GDM1 (cell line): ENCODE measurements around the gene LTV1.

Source experiments
- DNase-seq: peaks from one replicate; lab custom pipeline; 2025; lab: John Stamatoyannopoulos, UW

The LTV1 gene

DNA sequence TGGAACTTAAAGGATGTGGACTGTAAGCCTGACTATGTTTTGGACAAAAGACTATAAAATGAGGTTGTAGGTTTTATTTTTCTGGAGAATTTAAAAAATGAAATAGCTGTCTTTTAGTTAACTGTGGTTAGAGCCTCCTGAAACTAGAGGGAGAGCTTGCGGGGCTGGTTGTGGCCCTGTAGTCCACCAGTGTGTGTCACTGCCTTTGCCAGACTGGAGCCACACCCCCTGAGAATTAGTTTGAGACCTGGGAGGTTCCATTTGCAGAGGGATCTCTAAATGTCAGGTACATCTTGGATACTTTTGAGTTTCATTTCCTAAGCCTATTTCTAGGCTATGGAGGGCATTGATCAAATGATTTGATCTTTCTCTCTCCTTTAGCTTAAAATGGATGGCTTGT is 42.0 kb downstream of the LTV1 start:
- DNase-seq = no peak

DNA sequence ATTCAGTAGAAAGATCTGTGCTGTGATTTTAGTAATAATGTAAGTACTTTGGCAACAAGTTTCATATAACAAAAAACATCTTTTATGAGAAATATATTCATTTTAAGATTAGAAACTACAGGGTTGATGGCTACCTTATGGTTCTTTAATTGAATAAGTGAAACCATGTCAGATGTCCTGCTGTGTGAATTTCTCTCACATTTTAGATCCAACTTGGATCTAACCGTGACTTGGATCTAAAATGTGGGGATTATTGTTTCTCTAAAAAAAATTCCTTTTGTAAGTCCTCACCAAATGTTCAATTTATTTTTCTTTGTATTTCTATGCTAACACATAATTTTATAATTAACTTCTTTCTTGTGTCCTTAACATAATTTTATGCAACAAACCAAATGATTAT is 51.5 kb downstream of the LTV1 start:
- DNase-seq = no peak

DNA sequence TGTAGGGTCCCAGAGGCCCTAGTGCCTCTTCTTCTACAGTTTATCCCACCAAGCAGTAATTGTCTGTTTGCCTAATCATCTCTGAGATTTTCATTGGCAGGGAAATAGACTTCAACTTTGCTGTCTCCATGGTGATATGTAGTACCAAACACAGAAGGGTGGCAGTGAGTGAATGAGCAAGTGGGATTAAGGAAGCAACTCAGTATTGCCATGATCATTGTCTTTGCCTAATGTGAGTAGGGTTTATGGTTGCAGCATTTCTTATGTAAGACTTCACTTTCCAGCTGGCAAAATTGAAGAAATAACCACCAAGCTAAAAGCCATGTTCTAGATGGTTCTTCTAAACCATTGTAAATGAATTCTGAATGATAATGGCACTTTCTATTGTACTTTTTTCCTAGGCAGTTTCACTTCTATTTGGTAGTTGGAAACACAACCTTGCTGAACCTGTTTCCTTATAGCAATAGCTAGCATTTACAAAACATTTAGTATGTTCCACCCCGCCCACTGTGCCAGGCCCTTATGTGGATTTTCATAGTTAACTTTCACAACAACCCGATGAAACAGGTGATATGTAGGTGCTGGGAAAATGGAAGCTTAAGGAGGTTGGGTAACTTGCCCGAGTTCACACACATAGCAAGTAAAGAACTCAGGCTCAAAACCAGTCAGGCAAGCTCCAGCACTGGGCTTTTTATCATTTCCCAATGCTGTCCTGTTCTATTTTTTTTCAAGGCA is 53.2 kb downstream of the LTV1 start:
- no peak for DNase-seq

DNA sequence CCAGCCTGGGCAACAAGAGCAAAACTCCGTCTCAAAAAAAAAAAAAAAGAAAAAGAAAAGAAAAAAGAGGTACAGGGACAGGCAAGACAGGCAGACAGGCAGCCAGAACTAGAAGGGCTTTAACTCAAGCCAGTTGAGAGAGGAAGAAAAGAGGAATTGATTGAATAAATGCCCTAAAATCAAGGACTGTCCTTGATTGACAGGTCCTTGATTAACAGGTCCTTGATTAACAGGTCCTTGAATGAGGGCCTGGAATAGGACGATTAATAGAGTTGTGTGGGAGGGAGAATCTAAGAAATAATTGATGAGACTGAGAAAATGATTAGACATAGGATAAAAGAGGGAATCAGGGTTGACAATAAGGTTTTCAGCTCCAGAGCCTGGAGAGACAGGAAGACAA is 57.2 kb downstream of the LTV1 start:
- DNase-seq = no peak

DNA sequence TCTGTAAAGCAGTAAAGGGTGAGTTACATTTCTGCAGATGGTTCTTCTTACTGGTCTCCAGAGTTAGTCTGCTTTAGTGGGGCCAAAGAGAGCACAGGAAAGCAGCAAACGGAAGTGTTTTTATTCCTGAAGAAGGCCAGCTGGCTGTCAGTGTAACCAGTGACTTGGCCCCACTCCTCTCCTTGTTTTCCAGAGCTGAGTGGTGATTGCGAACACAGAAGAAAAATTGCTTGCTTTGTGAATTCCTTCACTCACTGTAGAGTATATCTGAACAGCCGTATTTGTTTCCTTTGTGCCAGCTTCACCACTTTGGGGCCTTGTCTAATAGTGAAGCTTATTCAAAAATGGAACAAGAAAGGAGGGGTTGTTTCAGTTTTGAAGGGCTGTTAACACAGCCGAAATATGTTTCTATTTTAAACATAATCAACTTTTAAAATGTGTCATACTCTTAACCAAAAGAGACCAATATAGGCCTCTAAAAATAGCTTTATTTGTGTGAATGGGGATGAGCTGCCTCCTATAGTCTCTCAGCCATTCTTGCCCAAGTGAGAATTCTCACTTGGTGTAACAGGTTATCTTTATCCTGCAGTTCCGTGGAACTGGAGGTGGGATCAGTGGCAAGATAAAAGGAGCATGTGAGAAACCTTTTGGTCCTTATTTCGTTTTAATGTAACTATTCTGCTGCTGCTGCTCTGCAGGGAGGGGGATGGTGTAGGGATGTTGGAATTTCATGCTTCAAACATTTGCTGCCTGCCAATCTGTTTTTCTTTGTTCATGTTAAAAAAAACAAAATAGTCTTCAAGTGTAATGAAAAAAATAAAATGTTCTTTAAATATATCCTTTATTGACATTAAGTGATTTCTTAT is 59.0 kb downstream of the LTV1 start:
- no peak for DNase-seq

DNA sequence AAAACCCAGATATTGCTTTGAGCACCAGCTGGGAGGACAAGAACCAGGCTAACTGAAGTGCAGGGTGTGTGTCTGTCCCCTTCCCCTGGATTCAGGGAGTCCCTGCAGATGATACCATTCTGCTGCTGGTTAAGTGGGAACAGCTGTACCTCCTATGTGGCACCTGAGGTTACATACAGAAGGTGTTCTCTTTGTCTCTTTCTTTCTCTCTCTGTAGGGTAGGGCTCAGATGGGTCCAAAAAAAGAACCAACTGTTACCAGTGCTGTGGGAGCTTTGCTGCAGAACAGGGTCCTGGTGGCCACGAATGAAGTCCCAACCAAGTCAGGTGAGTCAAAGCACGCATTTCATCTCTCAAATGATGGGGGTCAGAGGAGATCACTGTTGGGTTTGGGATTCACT is 59.7 kb downstream of the LTV1 start:
- no peak for DNase-seq

DNA sequence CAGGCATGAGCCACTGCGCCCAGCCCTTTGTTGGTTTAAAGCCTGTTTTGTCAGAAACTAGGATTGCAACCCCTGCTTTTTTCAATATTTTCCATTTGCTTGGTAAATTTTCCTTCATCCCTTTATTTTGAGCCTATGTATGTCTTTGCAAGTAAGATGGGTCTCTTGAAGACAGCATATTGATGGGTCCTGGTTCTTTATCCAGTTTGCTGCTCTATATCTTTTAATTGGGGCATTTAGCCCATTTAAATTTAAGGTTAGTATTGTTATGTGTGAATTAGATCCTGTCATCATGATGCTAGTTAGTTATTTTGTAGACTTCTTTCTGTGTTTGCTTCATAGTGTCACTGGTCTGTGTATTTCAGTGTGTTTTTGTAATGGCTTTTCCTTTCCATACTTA is 67.9 kb downstream of the LTV1 start:
- DNase-seq = no peak

DNA sequence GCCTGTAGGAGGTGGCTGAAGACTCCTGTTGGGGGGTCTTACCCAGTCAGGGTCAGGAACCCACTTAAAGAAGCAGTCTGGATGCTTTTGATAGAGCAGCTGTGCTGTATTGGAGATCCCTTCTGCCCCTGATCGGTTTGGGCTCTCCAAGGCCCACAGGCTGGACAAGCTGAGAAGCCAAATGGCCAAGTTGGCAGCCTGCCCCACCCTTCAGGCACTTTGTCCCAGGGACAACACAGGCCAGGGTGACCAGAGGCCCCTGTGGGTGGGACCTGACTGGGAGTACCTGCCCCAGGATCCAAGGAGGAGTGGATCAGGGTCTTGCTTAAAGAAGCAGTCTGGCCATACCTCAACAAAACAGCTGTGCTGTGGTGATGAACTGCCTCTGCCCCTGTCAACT is 69.5 kb downstream of the LTV1 start:
- no peak for DNase-seq
